Measurements from ENCODE around the gene NUTF2. TPM values are rescaled to one million over a fixed set of nuclear protein-coding genes. Genes with fewer than 3 reads are reported as not detected.
A peak's percentile ranks its signal among the peaks of the same experiment; 100 is the strongest.

The NUTF2 gene
- total RNA-seq, 1 donor from 2014 or later = 186 TPM

DNA sequence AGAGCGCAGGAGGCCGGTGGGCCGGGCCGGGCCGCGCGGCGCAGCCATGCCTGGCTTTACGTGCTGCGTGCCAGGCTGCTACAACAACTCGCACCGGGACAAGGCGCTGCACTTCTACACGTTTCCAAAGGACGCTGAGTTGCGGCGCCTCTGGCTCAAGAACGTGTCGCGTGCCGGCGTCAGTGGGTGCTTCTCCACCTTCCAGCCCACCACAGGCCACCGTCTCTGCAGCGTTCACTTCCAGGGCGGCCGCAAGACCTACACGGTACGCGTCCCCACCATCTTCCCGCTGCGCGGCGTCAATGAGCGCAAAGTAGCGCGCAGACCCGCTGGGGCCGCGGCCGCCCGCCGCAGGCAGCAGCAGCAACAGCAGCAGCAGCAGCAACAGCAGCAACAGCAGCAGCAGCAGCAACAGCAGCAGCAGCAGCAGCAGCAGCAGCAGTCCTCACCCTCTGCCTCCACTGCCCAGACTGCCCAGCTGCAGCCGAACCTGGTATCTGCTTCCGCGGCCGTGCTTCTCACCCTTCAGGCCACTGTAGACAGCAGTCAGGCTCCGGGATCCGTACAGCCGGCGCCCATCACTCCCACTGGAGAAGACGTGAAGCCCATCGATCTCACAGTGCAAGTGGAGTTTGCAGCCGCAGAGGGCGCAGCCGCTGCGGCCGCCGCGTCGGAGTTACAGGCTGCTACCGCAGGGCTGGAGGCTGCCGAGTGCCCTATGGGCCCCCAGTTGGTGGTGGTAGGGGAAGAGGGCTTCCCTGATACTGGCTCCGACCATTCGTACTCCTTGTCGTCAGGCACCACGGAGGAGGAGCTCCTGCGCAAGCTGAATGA lies 4.0 kb upstream of the NUTF2 start:
- intact Hi-C loops (cut with micrococcal nuclease) = loop anchor here (1.0 to 10.0 kb wide), 9 partner anchors 8 to 472 kb away; partner anchors contain the start of genes ACD, CTCF, EDC4 and PARD6A
- Mint-ChIP-seq H3K9me3 (no peaks in the 10 kb centered on the region), H3K4me3 (peak overlapping the region; percentile 89), H3K36me3 (ENCODE audit: low read depth) (no peaks in the 10 kb centered on the region), H3K4me1 (ENCODE audit: low read depth) (peaks cover 36% of the 10 kb centered on the region), H3K27me3 (ENCODE audit: insufficient read depth) (peaks cover 3% of the 10 kb centered on the region), H3K27ac (peak overlapping the region; percentile 86)
- peak; percentile 59 for DNase-seq (ENCODE audit: low spot score)

DNA sequence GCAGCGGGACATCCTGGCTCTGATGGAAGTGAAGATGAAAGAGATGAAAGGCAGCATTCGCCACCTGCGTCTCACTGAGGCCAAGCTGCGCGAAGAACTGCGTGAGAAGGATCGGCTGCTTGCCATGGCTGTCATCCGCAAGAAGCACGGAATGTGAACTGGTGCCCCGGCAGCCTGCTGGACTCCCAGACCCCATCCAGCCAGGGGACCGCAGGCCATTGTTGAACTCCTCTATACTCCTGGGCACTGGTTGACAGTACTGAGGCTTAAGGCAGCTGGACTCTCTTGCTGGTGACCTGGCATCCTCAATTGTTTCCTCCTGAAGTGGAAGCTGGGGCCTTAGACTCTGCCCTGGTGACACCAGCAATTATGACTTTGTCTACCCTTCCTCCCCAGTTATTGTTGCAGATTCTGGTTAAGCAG lies 3.4 kb upstream of the NUTF2 start:
- no peaks in the 10 kb centered on the region for H3K27me3 Mint-ChIP-seq (ENCODE audit: insufficient read depth)
- no peaks in the 10 kb centered on the region for H3K9me3 Mint-ChIP-seq
- peak overlapping the region; percentile 86 for H3K27ac Mint-ChIP-seq
- H3K4me3 Mint-ChIP-seq = peak overlapping the region; percentile 89
- intact Hi-C loops (cut with micrococcal nuclease) = loop anchor here (2.0 to 10.0 kb wide), 3 partner anchors 91 to 471 kb away; partner anchors contain the start of genes ACD, PARD6A, PRMT7 and SLC7A6OS
- no peaks in the 10 kb centered on the region for H3K36me3 Mint-ChIP-seq (ENCODE audit: low read depth)
- peaks cover 39% of the 10 kb centered on the region for H3K4me1 Mint-ChIP-seq (ENCODE audit: low read depth)
- no peak for DNase-seq (ENCODE audit: low spot score)

DNA sequence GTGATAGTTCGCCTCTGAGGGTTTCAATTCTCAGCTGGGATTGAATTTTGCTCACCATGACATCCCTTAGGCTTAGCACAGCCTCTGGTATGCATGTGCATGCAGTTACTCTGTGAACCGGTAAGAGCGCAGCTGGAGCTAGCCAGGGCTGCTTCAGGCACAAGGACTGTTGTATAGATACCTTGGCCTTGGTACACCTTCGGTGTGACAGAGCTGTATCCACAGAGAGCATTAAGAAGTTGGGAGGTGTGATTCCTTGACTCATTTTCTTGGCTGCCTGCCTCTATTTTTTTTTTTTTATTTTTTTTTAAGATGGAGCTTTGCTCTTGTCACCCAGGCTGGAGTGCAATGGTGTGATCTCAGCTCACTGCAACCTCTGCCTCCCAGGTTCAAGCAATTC lies 2.2 kb upstream of the NUTF2 start:
- H3K4me3 Mint-ChIP-seq = peak overlapping the region; percentile 89
- H3K27ac Mint-ChIP-seq = peak overlapping the region; percentile 48
- H3K36me3 Mint-ChIP-seq (ENCODE audit: low read depth) = peaks cover 4% of the 10 kb centered on the region
- no peaks in the 10 kb centered on the region for H3K27me3 Mint-ChIP-seq (ENCODE audit: insufficient read depth)
- DNase-seq (ENCODE audit: low spot score) = no peak
- H3K4me1 Mint-ChIP-seq (ENCODE audit: low read depth) = peaks cover 44% of the 10 kb centered on the region
- H3K9me3 Mint-ChIP-seq = no peaks in the 10 kb centered on the region
- intact Hi-C loops (cut with micrococcal nuclease) = loop anchor here (10.0 kb wide), 1 partner anchor 470 kb away; the partner anchor contains the start of genes PRMT7 and SLC7A6OS

DNA sequence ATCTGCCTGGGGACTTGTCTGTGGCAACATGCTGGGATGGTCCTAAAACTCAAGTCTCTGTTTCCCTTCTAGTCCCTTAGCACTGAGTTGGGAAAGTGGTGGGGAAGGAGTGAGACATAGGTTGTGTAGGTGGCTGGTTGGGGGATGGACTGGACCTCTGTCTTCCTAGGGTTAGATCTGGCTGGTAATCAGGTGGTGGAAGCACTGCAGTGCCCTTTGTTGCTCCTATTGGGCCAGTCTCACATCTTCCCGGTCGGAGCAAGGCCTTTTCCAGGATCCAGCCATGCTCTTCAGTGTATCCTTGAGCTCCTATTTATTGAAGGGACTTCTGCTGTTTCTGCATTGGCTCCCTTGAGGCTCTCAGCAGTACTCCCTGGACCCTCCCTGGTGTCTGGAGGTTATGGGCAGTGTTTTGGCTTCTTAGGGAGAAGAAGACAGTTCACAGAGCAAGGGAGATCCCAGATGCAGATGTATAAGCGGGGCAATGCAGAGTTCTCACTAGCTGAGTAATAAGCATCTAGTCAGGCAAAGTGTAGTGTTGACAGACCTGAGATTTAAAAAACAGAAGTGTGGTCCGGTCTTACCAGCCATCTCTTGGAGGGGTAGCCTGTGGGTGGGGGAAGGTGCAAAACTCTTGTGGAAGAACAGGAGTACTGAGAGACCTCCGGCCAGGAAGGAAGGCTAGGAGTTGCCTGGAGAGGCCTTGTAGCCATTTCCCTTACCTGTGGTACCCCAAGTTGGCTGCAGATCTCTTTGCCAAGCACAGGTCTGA lies 1.3 kb upstream of the NUTF2 start:
- H3K27me3 Mint-ChIP-seq (ENCODE audit: insufficient read depth) = no peaks in the 10 kb centered on the region
- intact Hi-C loops (cut with micrococcal nuclease) = loop anchor here (1.0 to 10.0 kb wide), 12 partner anchors 11 to 619 kb away; partner anchors contain the start of genes ATP6V0D1, DDX28, DUS2 and EDC4
- peaks cover 6% of the 10 kb centered on the region for H3K36me3 Mint-ChIP-seq (ENCODE audit: low read depth)
- peak overlapping the region; percentile 92 for H3K27ac Mint-ChIP-seq
- peak overlapping the region; percentile 91 for H3K4me3 Mint-ChIP-seq
- H3K4me1 Mint-ChIP-seq (ENCODE audit: low read depth) = peaks cover 44% of the 10 kb centered on the region
- no peak for DNase-seq (ENCODE audit: low spot score)
- H3K9me3 Mint-ChIP-seq = no peaks in the 10 kb centered on the region

DNA sequence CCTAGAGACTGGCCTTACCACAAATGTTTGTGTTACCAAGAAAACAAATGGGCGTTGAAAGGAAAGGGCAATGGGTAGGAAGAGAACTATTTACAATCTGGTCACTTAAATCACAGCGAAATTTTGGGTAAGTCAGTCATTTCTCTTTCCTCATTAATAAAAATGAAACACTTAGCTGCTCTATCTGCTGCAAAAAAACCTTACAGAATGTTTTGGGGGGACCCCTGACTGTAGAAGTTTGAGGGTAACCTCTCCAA lies 742 bp upstream of the NUTF2 start:
- Mint-ChIP-seq H3K27ac (peak overlapping the region; percentile 92), H3K9me3 (no peaks in the 10 kb centered on the region), H3K27me3 (ENCODE audit: insufficient read depth) (no peaks in the 10 kb centered on the region), H3K36me3 (ENCODE audit: low read depth) (peaks cover 6% of the 10 kb centered on the region), H3K4me1 (ENCODE audit: low read depth) (peaks cover 44% of the 10 kb centered on the region), H3K4me3 (peak overlapping the region; percentile 91)
- intact Hi-C loops (cut with micrococcal nuclease) = loop anchor here (1.0 to 10.0 kb wide), 12 partner anchors 12 to 620 kb away; partner anchors contain the start of genes ATP6V0D1, DDX28, DUS2 and EDC4
- DNase-seq (ENCODE audit: low spot score) = no peak

DNA sequence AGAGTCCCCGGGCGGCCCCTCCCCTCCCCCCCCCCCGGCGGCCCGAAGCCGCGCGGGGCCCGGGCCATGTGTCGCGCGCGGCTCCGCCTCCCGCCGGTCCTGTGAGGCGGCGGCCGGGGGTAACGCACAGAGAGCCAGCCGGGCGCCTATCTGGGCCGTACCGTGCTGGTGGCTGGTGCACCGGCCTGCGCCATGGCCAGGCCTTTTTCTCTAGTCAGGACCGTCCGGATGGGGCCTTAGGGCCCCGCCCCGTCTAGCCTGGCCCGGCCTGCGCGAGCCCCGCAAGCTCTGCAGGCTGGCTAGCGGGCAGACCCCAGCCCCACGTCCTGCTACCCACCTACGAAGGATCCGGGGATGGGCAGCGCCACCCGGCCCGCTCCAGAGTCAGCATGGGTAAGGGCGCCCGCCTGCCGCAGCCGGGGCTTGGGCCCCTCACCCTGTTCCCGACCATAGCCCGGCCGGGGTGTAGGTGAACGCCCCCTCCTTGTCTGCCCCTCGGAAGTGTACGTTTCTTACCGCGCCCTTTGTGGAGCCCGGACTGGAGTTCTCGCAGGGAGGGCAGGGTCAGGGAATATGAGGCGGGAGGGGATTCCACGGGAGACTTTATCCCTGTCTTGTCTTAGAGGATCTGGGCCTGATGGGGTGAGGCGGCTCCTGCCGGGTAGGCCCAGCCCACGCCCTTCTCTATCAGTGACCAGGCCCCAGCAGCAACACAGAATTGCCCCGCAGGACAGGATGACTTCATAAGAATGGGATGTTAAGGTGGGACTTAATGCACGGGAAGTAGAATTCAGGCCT lies 530 bp downstream of the NUTF2 start, which contains the start of gene CENPT:
Gene CENPT (minus strand): TSS at position 630 of the 798 bp plus-strand sequence. CDS start 13,834 bp downstream, outside the sequence.
- no peak for DNase-seq (ENCODE audit: low spot score)
- H3K36me3 Mint-ChIP-seq (ENCODE audit: low read depth) = peaks cover 6% of the 10 kb centered on the region
- peak within 1 kb of the TSS; percentile 94 for H3K4me3 Mint-ChIP-seq

DNA sequence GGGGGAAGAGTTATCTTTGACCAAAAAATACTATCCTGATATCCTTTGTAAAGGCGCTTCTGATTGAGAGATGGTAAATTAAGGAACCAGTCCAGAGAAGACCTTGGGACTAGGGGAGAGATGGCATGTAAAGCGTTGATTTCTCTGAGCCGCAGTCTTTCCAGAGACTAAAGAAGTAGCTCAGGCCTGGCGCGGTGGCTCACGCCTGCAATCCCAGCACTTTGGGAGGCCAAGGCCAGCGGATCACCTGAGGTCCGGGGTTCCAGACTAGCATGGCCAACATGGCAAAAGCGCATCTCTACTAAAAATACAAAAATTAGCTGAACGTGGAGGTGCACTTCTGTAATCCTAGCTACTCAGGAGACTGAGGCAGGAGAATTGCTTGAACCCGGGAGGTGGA lies 1.4 kb downstream of the NUTF2 start:
- Mint-ChIP-seq H3K36me3 (ENCODE audit: low read depth) (peaks cover 6% of the 10 kb centered on the region), H3K4me1 (ENCODE audit: low read depth) (peaks cover 38% of the 10 kb centered on the region), H3K9me3 (no peaks in the 10 kb centered on the region), H3K4me3 (peak overlapping the region; percentile 94), H3K27me3 (ENCODE audit: insufficient read depth) (no peaks in the 10 kb centered on the region), H3K27ac (peak overlapping the region; percentile 83)
- DNase-seq (ENCODE audit: low spot score) = no peak
- intact Hi-C loops (cut with micrococcal nuclease) = loop anchor here (10.0 kb wide), 1 partner anchor 467 kb away; the partner anchor contains the start of genes PRMT7 and SLC7A6OS

More for the DNA sequence above, 530 bp downstream of the NUTF2 start, which contains the start of gene CENPT:
- H3K27ac Mint-ChIP-seq = peak within 1 kb of the TSS; percentile 86
- H3K4me1 Mint-ChIP-seq (ENCODE audit: low read depth) = peaks cover 38% of the 10 kb centered on the region
- no peaks in the 10 kb centered on the region for H3K27me3 Mint-ChIP-seq (ENCODE audit: insufficient read depth)
- intact Hi-C loops (cut with micrococcal nuclease) = loop anchor here (2.0 to 10.0 kb wide), 2 partner anchors 366 to 468 kb away; partner anchors contain the start of genes ATP6V0D1, PRMT7 and SLC7A6OS
- no peaks in the 10 kb centered on the region for H3K9me3 Mint-ChIP-seq

DNA sequence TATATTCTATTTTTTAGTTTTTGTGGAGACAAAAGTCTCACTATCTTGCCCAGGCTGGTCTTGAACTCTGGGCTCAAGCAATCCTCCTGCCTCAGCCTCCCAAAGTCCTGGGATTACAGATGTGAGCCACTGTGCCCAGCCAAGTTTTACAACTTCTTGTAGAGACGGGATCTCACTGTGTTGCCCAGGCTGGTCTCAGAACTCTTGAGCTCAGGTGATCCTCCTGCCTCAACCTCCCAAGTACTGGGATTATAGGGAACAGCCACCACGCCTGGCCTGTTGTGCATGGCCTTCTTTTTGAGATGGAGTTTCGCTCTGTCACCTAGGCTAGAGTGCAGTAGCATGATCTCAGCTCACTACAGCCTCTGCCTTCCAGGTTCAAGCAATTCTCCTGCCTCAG lies 6.9 kb downstream of the NUTF2 start:
- H3K27ac Mint-ChIP-seq = no peak overlapping the region
- intact Hi-C loops (cut with micrococcal nuclease) = no loop called here
- H3K36me3 Mint-ChIP-seq (ENCODE audit: low read depth) = peaks cover 11% of the 10 kb centered on the region
- no peaks in the 10 kb centered on the region for H3K9me3 Mint-ChIP-seq
- H3K27me3 Mint-ChIP-seq (ENCODE audit: insufficient read depth) = no peaks in the 10 kb centered on the region
- DNase-seq (ENCODE audit: low spot score) = no peak
- H3K4me3 Mint-ChIP-seq = no peak overlapping the region
- peaks cover 31% of the 10 kb centered on the region for H3K4me1 Mint-ChIP-seq (ENCODE audit: low read depth)

DNA sequence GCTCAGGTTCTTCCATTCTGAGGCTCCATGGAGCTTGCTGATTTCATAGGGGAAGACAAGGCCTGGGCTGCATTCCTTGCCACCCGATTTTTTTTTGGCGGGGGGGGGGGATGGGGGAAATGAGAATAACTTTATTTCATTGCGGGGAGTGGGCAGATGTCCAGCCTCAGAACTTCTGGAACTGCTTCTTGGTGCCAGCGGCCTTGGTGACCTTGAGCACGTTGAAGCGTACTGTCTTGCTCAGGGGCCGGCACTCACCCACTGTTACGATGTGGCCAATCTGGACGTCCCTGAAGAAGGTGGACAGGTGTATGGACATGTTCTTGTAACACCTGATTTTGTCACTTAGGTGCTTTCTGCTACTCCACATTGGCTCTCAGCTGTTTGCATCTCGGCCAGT lies 9.1 kb downstream of the NUTF2 start:
- no peak overlapping the region for H3K27ac Mint-ChIP-seq
- H3K4me3 Mint-ChIP-seq = no peak overlapping the region
- H3K27me3 Mint-ChIP-seq (ENCODE audit: insufficient read depth) = no peaks in the 10 kb centered on the region
- peaks cover 5% of the 10 kb centered on the region for H3K36me3 Mint-ChIP-seq (ENCODE audit: low read depth)
- no peaks in the 10 kb centered on the region for H3K9me3 Mint-ChIP-seq
- DNase-seq (ENCODE audit: low spot score) = no peak
- intact Hi-C loops (cut with micrococcal nuclease) = no loop called here
- peaks cover 28% of the 10 kb centered on the region for H3K4me1 Mint-ChIP-seq (ENCODE audit: low read depth)

DNA sequence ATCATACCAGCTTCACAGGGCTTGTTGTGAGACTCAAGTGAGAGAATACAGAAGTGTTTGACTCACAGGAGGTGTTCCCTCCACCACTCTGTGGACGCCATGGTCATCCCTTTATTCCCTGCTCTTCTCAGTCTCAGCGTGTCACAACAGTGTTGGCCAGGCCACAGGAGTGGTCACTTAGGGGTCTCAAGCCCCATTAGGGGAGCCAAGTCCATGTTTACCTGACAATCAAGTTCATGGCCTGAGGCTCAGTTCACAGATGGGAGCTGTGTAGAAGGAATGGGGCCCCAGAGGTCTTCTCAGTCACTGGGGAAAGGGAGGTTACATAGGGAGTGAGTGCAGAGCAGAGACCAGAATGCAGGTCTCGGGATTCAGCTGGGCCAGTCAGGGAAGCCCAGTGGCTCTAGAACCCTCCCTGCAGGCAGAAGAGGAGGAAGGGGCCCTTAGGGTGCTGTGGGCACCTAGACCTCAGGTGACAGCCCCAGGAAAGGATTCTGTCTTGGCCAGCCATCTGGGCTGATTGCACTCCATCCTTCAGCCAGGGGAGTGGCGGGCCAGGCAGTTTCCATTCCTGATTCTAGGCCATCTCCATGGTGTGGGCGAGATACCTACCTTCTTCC lies 10.3 kb downstream of the NUTF2 start:
- no peak overlapping the region for H3K4me3 Mint-ChIP-seq
- intact Hi-C loops (cut with micrococcal nuclease) = no loop called here
- peak overlapping the region; percentile 72 for H3K27ac Mint-ChIP-seq
- peaks cover 15% of the 10 kb centered on the region for H3K36me3 Mint-ChIP-seq (ENCODE audit: low read depth)
- DNase-seq (ENCODE audit: low spot score) = no peak
- H3K9me3 Mint-ChIP-seq = no peaks in the 10 kb centered on the region
- peaks cover 39% of the 10 kb centered on the region for H3K4me1 Mint-ChIP-seq (ENCODE audit: low read depth)
- no peaks in the 10 kb centered on the region for H3K27me3 Mint-ChIP-seq (ENCODE audit: insufficient read depth)

DNA sequence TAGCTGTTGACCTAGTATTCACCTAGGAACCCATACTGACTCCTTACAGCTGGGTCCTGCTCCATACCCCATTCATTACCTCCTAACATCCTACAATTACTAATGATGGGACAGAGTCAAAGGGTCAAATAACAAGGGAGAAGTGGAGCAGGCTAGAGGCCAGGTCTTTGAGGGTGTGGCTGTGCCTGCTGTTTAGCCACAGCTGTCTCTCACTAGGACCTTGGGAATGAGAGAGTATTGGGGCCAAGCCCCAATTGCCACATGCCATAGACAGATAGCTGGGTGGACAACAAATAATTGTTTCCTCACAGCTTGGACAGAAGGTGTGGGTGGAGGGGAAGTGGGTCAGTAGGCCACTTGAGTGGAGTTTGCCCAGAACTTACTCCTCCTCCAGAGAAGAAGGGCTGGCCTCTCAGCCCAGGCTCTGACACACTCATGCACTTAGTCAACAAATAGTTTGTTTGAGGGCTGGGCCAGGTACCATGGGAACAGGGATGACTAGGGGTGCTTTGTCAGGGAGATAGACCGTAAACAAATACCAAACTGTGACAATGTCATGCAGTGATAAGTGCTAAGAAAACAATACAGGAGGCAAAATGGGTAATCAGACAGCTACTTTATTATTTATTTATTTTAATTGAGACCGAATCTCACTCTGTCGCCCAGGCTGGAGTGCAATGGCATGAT lies 11.0 kb downstream of the NUTF2 start:
- DNase-seq (ENCODE audit: low spot score) = no peak
- no peak overlapping the region for H3K4me3 Mint-ChIP-seq
- H3K4me1 Mint-ChIP-seq (ENCODE audit: low read depth) = peaks cover 42% of the 10 kb centered on the region
- intact Hi-C loops (cut with micrococcal nuclease) = no loop called here
- peaks cover 15% of the 10 kb centered on the region for H3K36me3 Mint-ChIP-seq (ENCODE audit: low read depth)
- no peaks in the 10 kb centered on the region for H3K9me3 Mint-ChIP-seq
- H3K27ac Mint-ChIP-seq = peak overlapping the region; percentile 72
- no peaks in the 10 kb centered on the region for H3K27me3 Mint-ChIP-seq (ENCODE audit: insufficient read depth)

Data from activated T-helper 1 cell treated with anti-CD3 and anti-CD28 coated beads, Interleukin-12 subunit alpha, Interleukin-12 subunit beta, Interleukin-2, Interleukin-4 antibody, amounts not matched to agents 30 ng/mL and 10 ng/mL and 1 ng/mL, durations not matched to agents 14 hours and 24 hours and 36 hours (primary cell).